Measurements from ENCODE around the gene OTOL1. TPM values are rescaled to one million over a fixed set of nuclear protein-coding genes. Genes with fewer than 3 reads are reported as not detected.

The OTOL1 gene
- total RNA-seq, 1 donor from 2014 or later = 1.2 TPM

DNA sequence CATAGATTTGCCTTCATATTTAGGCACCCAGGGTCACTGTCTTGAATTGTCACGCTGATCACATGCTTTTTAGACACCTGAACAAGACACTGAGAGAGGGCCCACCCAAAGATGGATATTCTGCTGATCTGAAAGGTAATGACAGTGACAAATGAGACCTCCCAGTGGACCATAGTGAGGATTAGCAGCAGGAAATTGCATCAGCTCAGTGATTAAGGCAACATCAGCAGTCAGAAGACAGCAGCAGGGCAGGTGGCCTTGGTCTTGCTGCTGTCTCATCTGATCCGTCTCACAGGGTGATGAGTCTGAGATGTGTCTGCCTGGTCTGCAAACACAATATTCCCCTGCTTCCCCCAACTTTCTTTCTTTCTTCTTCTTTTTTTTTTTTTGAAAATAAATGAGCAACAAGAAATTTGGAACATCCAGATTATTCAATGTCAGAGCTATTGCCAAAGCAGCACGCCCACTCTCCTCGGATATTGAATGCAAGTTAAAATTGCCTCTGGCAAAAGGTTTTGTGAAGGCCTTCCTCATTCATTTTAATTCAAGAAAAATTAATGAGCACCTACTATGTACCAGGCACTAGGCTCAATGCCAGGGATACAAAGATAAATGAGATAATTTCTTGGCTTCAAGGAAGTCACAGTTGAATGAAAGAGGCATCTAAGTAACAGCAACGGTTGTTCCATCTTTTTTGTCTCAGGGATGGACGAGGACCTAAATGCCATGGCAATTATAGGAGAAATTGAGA lies 14.1 kb downstream of the OTOL1 start:
- Mint-ChIP-seq H3K4me3 (no peak overlapping the region), H3K27ac (no peak overlapping the region), H3K36me3 (no peaks in the 10 kb centered on the region)

DNA sequence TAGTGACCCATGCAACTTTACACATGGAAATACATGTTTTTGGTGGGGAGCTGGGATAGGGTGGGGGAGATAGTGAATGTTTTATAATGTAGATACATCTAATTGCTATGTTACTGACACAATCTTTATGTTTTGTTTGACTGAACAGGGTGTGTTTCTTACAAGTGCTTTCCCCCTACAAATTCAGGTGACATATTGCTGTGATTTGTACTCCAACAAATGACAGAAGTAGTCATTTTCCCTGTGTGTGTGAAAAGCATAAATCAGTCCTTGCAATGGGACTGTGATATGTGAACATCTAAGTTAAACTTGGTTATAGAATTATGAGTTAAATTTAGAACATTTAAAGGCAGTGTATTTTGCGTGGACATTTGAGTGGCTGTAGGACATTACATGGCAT lies 27.3 kb downstream of the OTOL1 start:
- Mint-ChIP-seq H3K4me3 (no peak overlapping the region), H3K27me3 (peaks cover 26% of the 10 kb centered on the region), H3K27ac (no peak overlapping the region), H3K4me1 (ENCODE audit: unreplicated experiment) (no peaks in the 10 kb centered on the region), H3K36me3 (no peaks in the 10 kb centered on the region), H3K9me3 (no peaks in the 10 kb centered on the region)
- no peak for DNase-seq (ENCODE audit: extremely low spot score, unreplicated experiment)
- TF ChIP-seq, protein P1, sequence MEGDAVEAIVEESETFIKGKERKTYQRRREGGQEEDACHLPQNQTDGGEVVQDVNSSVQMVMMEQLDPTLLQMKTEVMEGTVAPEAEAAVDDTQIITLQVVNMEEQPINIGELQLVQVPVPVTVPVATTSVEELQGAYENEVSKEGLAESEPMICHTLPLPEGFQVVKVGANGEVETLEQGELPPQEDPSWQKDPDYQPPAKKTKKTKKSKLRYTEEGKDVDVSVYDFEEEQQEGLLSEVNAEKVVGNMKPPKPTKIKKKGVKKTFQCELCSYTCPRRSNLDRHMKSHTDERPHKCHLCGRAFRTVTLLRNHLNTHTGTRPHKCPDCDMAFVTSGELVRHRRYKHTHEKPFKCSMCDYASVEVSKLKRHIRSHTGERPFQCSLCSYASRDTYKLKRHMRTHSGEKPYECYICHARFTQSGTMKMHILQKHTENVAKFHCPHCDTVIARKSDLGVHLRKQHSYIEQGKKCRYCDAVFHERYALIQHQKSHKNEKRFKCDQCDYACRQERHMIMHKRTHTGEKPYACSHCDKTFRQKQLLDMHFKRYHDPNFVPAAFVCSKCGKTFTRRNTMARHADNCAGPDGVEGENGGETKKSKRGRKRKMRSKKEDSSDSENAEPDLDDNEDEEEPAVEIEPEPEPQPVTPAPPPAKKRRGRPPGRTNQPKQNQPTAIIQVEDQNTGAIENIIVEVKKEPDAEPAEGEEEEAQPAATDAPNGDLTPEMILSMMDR (conservative IDR thresholded peaks at IDR 0.05) = no peak

More for the DNA sequence above, 14.1 kb downstream of the OTOL1 start:
- Mint-ChIP-seq H3K9me3 (no peaks in the 10 kb centered on the region), H3K4me1 (ENCODE audit: unreplicated experiment) (no peaks in the 10 kb centered on the region), H3K27me3 (peaks cover 26% of the 10 kb centered on the region)
- TF ChIP-seq, protein P1 (conservative IDR thresholded peaks at IDR 0.05) = no peak
- DNase-seq (ENCODE audit: extremely low spot score, unreplicated experiment) = no peak

DNA sequence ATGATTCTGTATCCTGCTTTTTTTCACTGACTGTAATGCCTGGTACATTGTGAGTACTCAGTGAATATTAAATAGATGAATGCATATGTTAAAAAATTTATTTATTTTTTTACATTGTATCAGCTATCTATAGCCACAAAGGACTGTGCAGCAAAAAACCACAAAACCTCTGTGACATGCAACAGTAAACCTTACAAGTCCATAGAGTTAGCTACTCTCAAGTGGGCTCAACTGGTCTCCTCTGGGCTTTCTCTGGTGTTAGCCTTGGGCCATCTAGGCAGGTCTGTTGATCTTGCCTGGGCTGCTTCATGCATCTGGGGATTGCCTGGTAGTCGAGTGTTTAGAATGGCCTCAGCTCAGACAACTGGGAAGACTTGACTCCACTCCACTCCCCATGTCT lies 35.3 kb downstream of the OTOL1 start:
- H3K4me3 Mint-ChIP-seq = no peak overlapping the region
- H3K27ac Mint-ChIP-seq = no peak overlapping the region
- TF ChIP-seq, protein P1 (conservative IDR thresholded peaks at IDR 0.05) = no peak
- DNase-seq (ENCODE audit: extremely low spot score, unreplicated experiment) = no peak
- H3K27me3 Mint-ChIP-seq = peaks cover 9% of the 10 kb centered on the region
- H3K4me1 Mint-ChIP-seq (ENCODE audit: unreplicated experiment) = no peaks in the 10 kb centered on the region
- H3K36me3 Mint-ChIP-seq = no peaks in the 10 kb centered on the region
- no peaks in the 10 kb centered on the region for H3K9me3 Mint-ChIP-seq

DNA sequence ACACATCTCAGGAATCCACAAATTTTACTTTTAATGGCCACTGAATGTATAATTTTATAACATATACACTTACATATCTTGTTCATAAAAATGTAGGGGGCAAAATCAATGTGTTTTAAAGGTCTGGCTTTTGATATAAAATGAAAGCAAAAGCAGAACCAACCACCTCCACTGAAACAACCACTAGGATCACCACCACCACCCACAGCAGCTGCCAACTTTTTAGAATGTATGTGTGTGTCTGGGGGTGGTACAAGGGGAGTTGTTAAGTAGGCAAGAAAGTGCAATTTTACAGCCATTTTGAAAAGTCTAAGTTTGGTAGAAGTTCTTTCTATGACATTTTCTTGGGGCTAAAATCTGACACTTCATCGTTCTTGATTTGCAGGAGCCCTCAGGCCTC lies 44.0 kb downstream of the OTOL1 start:
- TF ChIP-seq, protein P1 (conservative IDR thresholded peaks at IDR 0.05) = no peak
- Mint-ChIP-seq H3K4me1 (ENCODE audit: unreplicated experiment) (no peaks in the 10 kb centered on the region), H3K27me3 (peaks cover 4% of the 10 kb centered on the region), H3K36me3 (no peaks in the 10 kb centered on the region), H3K4me3 (no peak overlapping the region), H3K27ac (no peak overlapping the region), H3K9me3 (no peaks in the 10 kb centered on the region)
- no peak for DNase-seq (ENCODE audit: extremely low spot score, unreplicated experiment)

DNA sequence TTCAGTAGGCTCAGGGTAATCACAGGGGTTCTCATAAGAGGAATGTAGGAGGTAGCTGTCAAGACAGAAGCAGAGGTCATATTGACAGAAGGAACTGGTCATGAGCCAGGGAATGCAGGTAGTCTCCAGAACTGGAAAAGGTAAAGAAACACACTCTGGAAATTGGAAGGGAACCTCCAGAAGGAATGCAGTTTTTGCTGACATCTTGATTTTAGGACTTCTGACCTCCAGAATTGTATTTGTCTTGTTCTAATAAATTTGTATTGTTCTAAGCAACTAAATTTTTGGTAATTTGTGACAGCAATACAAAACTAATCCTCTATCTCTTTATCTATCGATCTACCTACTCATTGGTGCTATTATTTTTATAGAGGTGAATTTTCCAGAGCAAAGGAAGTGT lies 49.2 kb downstream of the OTOL1 start:
- H3K36me3 Mint-ChIP-seq = no peaks in the 10 kb centered on the region
- no peak overlapping the region for H3K27ac Mint-ChIP-seq
- no peaks in the 10 kb centered on the region for H3K9me3 Mint-ChIP-seq
- TF ChIP-seq, protein P1 (conservative IDR thresholded peaks at IDR 0.05) = no peak
- peaks cover 6% of the 10 kb centered on the region for H3K27me3 Mint-ChIP-seq
- no peaks in the 10 kb centered on the region for H3K4me1 Mint-ChIP-seq (ENCODE audit: unreplicated experiment)
- no peak overlapping the region for H3K4me3 Mint-ChIP-seq
- no peak for DNase-seq (ENCODE audit: extremely low spot score, unreplicated experiment)
